Calu3 (cell line): Measurements from ENCODE around the gene RASA2. TPM values are rescaled to one million over a fixed set of nuclear protein-coding genes. Genes with fewer than 3 reads are reported as not detected.

Source experiments
- BruUV-seq: library from RNA; stranded (reverse); fragments of 400-500 nt; replicated peaks from 2 replicates; lab custom pipeline; 2021; lab: Mats Ljungman, UMichigan
- CTCF ChIA-PET: fragments of 300-600 bp; sonication (Branson Sonifier 250); formaldehyde crosslinking; loops from one replicate; lab custom pipeline; 2022; ENCODE audit warnings: antibody characterized with exemption; lab: Charles Lee
- DNase-seq: peaks from one replicate; pipeline ENCODE4 v3.0.0; 2022
- H3K27ac Mint-ChIP-seq: one replicate; pipeline ENCODE4 v1.8.0; 2022; ENCODE audit warnings: mixed read lengths; ENCODE audit not compliant: unreplicated experiment
- H3K27me3 Mint-ChIP-seq: one replicate; pipeline ENCODE4 v1.8.0; 2022; ENCODE audit warnings: mixed read lengths; ENCODE audit not compliant: unreplicated experiment
- H3K36me3 Mint-ChIP-seq: one replicate; pipeline ENCODE4 v1.8.0; 2022; ENCODE audit warnings: mild to moderate bottlenecking, moderate library complexity, mixed read lengths; ENCODE audit not compliant: insufficient read depth, unreplicated experiment
- H3K4me1 Mint-ChIP-seq: one replicate; pipeline ENCODE4 v1.8.0; 2022; ENCODE audit warnings: mild to moderate bottlenecking, low read depth, mixed read lengths; ENCODE audit not compliant: unreplicated experiment
- H3K4me3 Mint-ChIP-seq: one replicate; pipeline ENCODE4 v1.8.0; 2022; ENCODE audit warnings: mild to moderate bottlenecking, low read depth, moderate library complexity, mixed read lengths; ENCODE audit not compliant: unreplicated experiment
- H3K9me3 Mint-ChIP-seq: one replicate; pipeline ENCODE4 v1.8.0; 2022; ENCODE audit warnings: low read depth, mixed read lengths; ENCODE audit not compliant: unreplicated experiment
- CTCF ChIP-seq: fragments of 200-600 bp; IDR thresholded peaks from one replicate; pipeline ENCODE4 v1.8.0; 2022; ENCODE audit warnings: antibody characterized with exemption; ENCODE audit not compliant: unreplicated experiment
- intact Hi-C: fragments of 100-400 bp; cut with micrococcal nuclease; formaldehyde crosslinking; loops from one replicate; pipeline ENCODE4 v1.10.0; 2022; ENCODE audit not compliant: unreplicated experiment
- total RNA-seq: library from RNA; stranded (reverse); gene quantifications from 2 replicates; pipeline ENCODE4 v1.2.3, GENCODE V29; 2022

Gene RASA2
- total RNA-seq, 1 experiment from 2014 or later = 37.4 TPM

GRCh38 chr3:141557961-141558706 is 71.3 kb downstream of the RASA2 start:
- Mint-ChIP-seq H3K4me1 (no peaks in the 10 kb centered on the region), H3K36me3 (peaks cover 5% of the 10 kb centered on the region), H3K9me3 (no peaks in the 10 kb centered on the region), H3K27ac (no peak overlapping the region), H3K27me3 (no peaks in the 10 kb centered on the region), H3K4me3 (no peak overlapping the region)
- intact Hi-C loops = no loop called here
- no peak for DNase-seq
- BruUV-seq = no TSS peak
- CTCF ChIA-PET = interaction anchor here (1.5 kb wide), 1 partner anchor 98 kb away, joined by 4 read pairs; no protein-coding TSS in a partner anchor
- TF ChIP-seq CTCF = no peak

DNA sequence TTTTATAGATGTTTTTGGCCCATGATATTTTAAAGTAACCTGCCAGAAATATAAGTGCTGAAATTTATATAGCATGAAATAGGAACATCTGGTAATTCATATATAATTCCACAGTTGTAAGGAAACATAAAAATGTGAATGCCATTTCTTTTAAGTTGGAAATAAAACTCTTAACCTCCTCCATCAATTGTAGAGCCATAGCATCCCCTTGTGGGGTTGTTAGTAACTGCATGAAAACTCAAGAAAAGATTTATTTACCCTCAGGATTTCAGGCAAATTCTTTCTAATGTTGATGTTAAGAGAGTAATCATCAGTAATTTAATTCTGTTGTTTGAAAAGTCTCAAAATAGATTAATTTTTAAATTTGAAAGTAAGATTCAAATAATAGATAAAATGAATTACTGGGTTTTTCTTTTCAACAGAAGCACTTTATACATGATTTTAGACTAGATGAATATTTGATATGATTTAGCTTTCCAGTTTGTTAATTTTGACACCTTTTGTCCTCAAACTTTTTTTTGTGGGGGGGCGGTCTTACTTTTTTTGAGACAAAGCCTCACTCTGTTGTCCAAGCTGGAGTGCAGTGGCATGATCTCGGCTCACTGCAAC is 74.7 kb downstream of the RASA2 start:
- H3K4me1 Mint-ChIP-seq = no peaks in the 10 kb centered on the region
- CTCF ChIA-PET = interaction anchor here (0.5 to 2.4 kb wide), 7 partner anchors 16 to 258 kb away, joined by 3 to 26 read pairs (median 3); no protein-coding TSS in a partner anchor

GRCh38 chr3:141564241-141564640 is 77.4 kb downstream of the RASA2 start:
- intact Hi-C loops = loop anchor here (5.0 kb wide), 1 partner anchor 202 kb away; no protein-coding TSS in a partner anchor
- peaks cover 15% of the 10 kb centered on the region for H3K36me3 Mint-ChIP-seq

More for the DNA sequence above, 74.7 kb downstream of the RASA2 start:
- H3K27me3 Mint-ChIP-seq = no peaks in the 10 kb centered on the region
- no peak overlapping the region for H3K27ac Mint-ChIP-seq
- TF ChIP-seq CTCF = peak; percentile 91
- H3K9me3 Mint-ChIP-seq = no peaks in the 10 kb centered on the region
- H3K4me3 Mint-ChIP-seq = no peak overlapping the region
- peak; percentile 76 for DNase-seq
- peaks cover 12% of the 10 kb centered on the region for H3K36me3 Mint-ChIP-seq
- intact Hi-C loops = loop anchor here (1.0 to 5.0 kb wide), 4 partner anchors 87 to 259 kb away; no protein-coding TSS in a partner anchor
- BruUV-seq = no TSS peak

DNA sequence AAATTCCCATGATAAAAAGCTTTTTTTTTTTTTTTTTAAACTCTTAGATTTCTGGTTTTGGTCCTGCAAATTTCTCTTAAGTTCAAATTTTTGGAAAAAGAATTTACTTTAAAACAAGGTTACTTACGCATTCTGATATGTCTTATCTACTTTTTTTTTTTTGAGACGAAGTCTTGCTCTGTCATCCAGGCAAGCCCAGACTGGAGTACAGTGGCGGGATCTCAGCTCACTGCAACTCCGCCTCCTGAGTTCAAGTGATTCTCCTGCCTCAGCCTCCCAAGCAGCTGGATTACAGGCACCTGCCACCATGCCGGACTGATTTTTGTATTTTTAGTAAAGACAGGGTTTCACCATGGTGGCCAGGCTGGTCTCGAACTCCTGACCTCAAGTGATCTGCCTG is 83.2 kb downstream of the RASA2 start:
- no TSS peak for BruUV-seq
- no peak for DNase-seq
- H3K4me3 Mint-ChIP-seq = no peak overlapping the region
- CTCF ChIA-PET = interaction anchor here (0.6 kb wide), 1 partner anchor 333 kb away, joined by 3 read pairs; no protein-coding TSS in a partner anchor
- no peak overlapping the region for H3K27ac Mint-ChIP-seq
- H3K36me3 Mint-ChIP-seq = peaks cover 26% of the 10 kb centered on the region
- no peak for TF ChIP-seq CTCF
- no peaks in the 10 kb centered on the region for H3K9me3 Mint-ChIP-seq
- no peaks in the 10 kb centered on the region for H3K27me3 Mint-ChIP-seq
- intact Hi-C loops = no loop called here
- H3K4me1 Mint-ChIP-seq = no peaks in the 10 kb centered on the region

More at GRCh38 chr3:141564241-141564640, 77.4 kb downstream of the RASA2 start:
- H3K9me3 Mint-ChIP-seq = no peaks in the 10 kb centered on the region
- CTCF ChIA-PET = no interaction called here
- BruUV-seq = no TSS peak
- no peak for DNase-seq
- H3K4me3 Mint-ChIP-seq = no peak overlapping the region
- no peak overlapping the region for H3K27ac Mint-ChIP-seq
- TF ChIP-seq CTCF = no peak
- no peaks in the 10 kb centered on the region for H3K27me3 Mint-ChIP-seq
- no peaks in the 10 kb centered on the region for H3K4me1 Mint-ChIP-seq
